Measurements from ENCODE around the gene BACH2.

The BACH2 gene

DNA sequence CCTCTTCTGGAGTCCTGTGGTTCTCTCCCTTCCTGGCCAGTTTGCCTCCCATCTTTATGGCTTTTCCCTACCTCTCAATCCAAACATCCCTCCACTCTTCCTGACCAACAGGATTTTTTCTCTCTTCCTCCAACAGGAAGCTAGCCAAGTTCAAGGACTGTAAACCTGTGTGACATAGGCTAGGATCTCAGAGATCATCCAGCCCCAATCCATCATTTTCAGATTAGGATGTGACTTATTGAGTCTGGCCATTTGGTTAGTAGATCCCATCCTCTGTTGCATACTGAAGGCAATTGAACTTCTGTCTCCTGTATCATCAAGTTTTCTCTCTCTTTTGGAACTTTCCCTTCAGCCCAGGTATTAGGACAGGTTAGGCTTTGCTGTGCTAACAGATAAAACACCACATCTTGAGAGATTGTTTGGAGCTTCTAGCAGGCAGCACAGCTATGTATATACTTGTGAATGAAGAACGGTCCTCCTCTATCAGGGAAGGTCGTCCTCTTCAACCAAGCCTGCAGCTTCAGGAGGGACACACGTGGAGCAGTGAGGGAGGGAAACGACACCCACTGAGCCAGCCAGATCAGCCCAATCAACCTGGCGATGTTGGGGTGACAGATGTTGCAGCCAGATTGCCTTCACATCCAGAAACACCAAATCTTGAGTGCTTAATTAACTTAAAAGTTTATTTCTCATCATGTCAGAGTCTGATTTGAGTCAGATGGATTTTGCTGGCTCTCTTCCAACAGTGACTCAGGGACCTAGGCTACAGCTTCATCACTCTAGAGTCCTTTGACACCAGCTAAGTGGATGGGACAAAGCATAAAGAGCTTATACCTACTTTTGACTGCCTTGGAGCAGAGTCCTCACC is 295.5 kb downstream of the BACH2 start:
- Histone ChIP-seq H3K27ac (ENCODE audit: poor library complexity, severe bottlenecking) (peak overlapping the region; percentile 34), H3K27me3 (ENCODE audit: insufficient read depth, poor library complexity, severe bottlenecking) (no peaks in the 10 kb centered on the region), H3K4me1 (ENCODE audit: insufficient read depth, poor library complexity, severe bottlenecking) (peaks cover 37% of the 10 kb centered on the region), H3K4me3 (ENCODE audit: severe bottlenecking) (no peak overlapping the region), H3K9me3 (ENCODE audit: severe bottlenecking) (no peaks in the 10 kb centered on the region), H3K36me3 (ENCODE audit: low read depth) (no peaks in the 10 kb centered on the region)
- ATAC-seq (ENCODE audit: low read depth) = no peak
- TF ChIP-seq, protein P1, sequence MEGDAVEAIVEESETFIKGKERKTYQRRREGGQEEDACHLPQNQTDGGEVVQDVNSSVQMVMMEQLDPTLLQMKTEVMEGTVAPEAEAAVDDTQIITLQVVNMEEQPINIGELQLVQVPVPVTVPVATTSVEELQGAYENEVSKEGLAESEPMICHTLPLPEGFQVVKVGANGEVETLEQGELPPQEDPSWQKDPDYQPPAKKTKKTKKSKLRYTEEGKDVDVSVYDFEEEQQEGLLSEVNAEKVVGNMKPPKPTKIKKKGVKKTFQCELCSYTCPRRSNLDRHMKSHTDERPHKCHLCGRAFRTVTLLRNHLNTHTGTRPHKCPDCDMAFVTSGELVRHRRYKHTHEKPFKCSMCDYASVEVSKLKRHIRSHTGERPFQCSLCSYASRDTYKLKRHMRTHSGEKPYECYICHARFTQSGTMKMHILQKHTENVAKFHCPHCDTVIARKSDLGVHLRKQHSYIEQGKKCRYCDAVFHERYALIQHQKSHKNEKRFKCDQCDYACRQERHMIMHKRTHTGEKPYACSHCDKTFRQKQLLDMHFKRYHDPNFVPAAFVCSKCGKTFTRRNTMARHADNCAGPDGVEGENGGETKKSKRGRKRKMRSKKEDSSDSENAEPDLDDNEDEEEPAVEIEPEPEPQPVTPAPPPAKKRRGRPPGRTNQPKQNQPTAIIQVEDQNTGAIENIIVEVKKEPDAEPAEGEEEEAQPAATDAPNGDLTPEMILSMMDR (IDR thresholded peaks at IDR 0.05; ENCODE audit: poor library complexity, severe bottlenecking) = no peak
- no peak for DNase-seq (ENCODE audit: low spot score)

DNA sequence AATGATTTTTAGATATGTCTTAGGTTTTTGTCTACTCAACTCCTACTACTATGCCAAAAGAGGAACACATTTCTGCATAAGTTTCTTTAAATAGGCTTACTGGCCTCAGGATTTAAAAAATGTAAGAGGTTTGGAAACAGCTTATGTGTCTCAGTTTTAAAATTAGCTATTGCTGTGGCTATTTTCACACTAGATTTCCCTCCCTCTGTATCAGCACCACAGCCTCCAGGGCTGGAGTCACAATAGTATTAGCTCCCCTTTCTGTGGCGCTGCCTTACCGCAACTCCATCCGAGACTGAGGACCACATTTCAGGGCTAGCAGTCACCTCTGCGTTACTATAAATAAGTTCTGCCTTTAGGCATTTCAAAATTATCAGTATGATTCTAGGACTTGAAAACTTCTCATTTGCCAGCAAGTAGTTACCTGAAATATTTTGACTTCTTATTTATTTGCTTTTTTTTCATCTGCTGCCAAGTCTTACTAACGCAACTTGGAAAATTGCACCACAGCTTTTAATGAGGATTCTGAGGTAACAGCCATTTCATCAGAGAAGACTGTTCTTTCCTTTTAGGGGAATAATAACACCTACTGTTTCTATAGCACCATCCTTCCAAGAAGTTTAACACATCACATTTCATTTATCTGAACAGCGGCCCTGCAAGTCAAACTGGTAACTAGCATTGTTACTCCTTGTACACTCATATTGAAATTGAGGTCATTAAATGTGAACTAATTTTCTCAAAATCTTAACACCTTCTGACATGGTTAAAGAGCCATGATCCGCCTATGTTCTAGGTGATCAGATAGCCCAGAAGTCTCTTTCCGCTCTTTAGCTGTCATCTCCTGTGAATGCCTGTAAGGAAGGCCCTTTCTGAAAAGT is 296.5 kb downstream of the BACH2 start:
- TF ChIP-seq, protein P1 (IDR thresholded peaks at IDR 0.05; ENCODE audit: poor library complexity, severe bottlenecking) = no peak
- H3K4me1 ChIP-seq (ENCODE audit: insufficient read depth, poor library complexity, severe bottlenecking) = peaks cover 37% of the 10 kb centered on the region
- ATAC-seq (ENCODE audit: low read depth) (peak; percentile 26; the same call in 1 of the 3 replicates), DNase-seq (ENCODE audit: low spot score) (no peak)
- H3K9me3 ChIP-seq (ENCODE audit: severe bottlenecking) = no peaks in the 10 kb centered on the region
- no peak overlapping the region for H3K4me3 ChIP-seq (ENCODE audit: severe bottlenecking)
- no peaks in the 10 kb centered on the region for H3K27me3 ChIP-seq (ENCODE audit: insufficient read depth, poor library complexity, severe bottlenecking)
- H3K36me3 ChIP-seq (ENCODE audit: low read depth) = no peaks in the 10 kb centered on the region
- peak overlapping the region; percentile 34 for H3K27ac ChIP-seq (ENCODE audit: poor library complexity, severe bottlenecking)

DNA sequence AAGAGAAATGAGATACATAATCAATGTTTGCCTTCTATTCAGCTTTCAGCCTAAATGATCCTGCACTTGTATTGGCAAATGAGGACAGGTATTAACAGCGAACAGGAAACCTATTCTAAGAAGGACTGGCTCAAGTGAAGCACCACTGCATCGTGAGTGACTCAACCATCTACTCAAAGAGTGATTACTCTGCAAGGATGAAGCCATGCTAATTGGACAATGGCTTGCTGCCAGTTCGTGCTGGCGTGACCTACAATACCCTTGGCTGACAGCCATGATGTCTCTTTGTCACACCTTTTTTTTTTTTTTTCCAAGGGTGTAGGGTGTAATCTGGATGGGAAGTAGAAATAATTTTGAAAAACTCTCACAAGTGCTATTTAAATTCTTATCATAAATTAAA is 297.5 kb downstream of the BACH2 start:
- Histone ChIP-seq H3K27ac (ENCODE audit: poor library complexity, severe bottlenecking) (peak overlapping the region; percentile 34), H3K4me3 (ENCODE audit: severe bottlenecking) (no peak overlapping the region), H3K36me3 (ENCODE audit: low read depth) (no peaks in the 10 kb centered on the region), H3K9me3 (ENCODE audit: severe bottlenecking) (no peaks in the 10 kb centered on the region), H3K4me1 (ENCODE audit: insufficient read depth, poor library complexity, severe bottlenecking) (peaks cover 37% of the 10 kb centered on the region), H3K27me3 (ENCODE audit: insufficient read depth, poor library complexity, severe bottlenecking) (no peaks in the 10 kb centered on the region)
- ATAC-seq (ENCODE audit: low read depth) (peak; percentile 58), DNase-seq (ENCODE audit: low spot score) (peak; percentile 73)
- TF ChIP-seq, protein P1 (IDR thresholded peaks at IDR 0.05; ENCODE audit: poor library complexity, severe bottlenecking) = no peak

DNA sequence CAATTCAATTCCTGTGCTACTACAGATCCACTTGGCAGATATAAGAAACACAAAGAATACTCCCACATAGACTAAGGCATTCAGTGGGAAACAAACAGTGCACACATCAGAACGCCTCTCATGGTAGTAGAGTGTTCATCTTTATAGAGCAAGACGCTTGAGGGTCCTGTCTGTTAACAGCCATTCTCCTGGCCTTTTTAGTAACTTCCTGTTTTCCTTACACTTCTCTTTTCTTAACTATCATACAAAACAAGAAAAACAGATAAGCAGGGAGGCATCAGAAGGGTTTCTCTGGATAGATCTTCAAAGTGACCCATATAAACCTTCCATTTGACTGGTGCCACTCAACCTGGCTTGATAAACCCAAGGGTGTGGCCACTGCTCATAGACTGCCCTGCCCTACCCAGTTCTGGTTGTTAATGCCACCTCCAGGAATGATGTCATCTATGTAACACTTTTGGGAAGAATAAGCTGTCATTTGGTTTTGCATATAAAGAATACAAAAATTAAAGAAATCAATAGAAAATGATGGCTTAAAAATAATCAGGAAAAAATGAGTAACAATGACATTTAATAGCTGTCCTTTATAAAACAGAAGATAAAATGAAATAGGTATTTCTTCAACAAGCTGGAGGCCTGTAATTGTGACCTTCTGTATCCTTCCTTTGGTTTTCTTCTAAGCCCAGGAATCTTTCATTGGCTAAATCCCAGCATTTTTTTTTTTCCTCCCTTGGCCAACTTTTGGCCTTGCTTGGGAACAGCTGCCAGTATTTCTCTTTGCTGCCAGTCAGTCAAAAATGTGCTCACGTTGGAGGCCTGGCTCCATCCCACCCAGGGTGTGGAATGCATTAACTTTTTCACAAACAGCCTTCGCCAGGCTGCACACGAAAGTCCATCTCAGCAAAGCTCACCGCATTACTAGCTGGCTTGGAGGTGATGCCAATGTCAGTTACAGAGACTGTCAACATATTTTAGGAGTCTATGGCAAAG is 298.9 kb downstream of the BACH2 start:
- ATAC-seq (ENCODE audit: low read depth) = no peak
- H3K4me1 ChIP-seq (ENCODE audit: insufficient read depth, poor library complexity, severe bottlenecking) = peaks cover 26% of the 10 kb centered on the region
- DNase-seq (ENCODE audit: low spot score) = no peak

More for the DNA sequence above, 298.9 kb downstream of the BACH2 start:
- Histone ChIP-seq H3K36me3 (ENCODE audit: low read depth) (no peaks in the 10 kb centered on the region), H3K27me3 (ENCODE audit: insufficient read depth, poor library complexity, severe bottlenecking) (no peaks in the 10 kb centered on the region), H3K27ac (ENCODE audit: poor library complexity, severe bottlenecking) (no peak overlapping the region), H3K9me3 (ENCODE audit: severe bottlenecking) (no peaks in the 10 kb centered on the region), H3K4me3 (ENCODE audit: severe bottlenecking) (no peak overlapping the region)
- TF ChIP-seq, protein P1 (IDR thresholded peaks at IDR 0.05; ENCODE audit: poor library complexity, severe bottlenecking) = no peak
